GM19351 (cell line): ENCODE measurements around the gene CDRT4.
"Not testable (repeated sequence)": the region's sequence is repeated elsewhere in the genome, so short reads cannot be mapped to it uniquely, and the experiment has no call there.

ENCODE experiments used
- ATAC-seq: cut with Tn5 transposase; IDR thresholded peaks from one replicate; pipeline ENCODE4 v1.9.1; 2021; ENCODE audit warnings: mild to moderate bottlenecking, moderate library complexity; ENCODE audit not compliant: unreplicated experiment

Gene CDRT4

DNA sequence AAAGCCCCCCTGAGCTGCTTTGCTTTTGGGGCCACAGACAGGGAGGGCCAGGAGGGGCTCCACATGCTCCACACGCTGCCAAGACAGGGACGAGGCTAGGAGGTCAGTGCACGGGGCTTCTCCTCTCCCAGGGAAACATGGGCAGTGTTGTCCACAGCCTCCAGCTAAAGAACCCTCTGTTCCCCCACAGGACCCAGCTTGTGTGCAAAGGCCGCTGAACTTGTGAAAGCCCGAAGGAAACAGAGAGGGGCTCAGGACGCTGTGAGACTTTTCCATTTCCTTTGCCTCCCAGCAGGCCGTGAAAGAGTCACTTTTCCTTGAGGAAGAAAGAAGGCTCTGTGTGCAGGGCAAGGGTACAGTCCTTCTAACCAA, 9.7 kb downstream of the CDRT4 start:
- ATAC-seq = no peak

DNA sequence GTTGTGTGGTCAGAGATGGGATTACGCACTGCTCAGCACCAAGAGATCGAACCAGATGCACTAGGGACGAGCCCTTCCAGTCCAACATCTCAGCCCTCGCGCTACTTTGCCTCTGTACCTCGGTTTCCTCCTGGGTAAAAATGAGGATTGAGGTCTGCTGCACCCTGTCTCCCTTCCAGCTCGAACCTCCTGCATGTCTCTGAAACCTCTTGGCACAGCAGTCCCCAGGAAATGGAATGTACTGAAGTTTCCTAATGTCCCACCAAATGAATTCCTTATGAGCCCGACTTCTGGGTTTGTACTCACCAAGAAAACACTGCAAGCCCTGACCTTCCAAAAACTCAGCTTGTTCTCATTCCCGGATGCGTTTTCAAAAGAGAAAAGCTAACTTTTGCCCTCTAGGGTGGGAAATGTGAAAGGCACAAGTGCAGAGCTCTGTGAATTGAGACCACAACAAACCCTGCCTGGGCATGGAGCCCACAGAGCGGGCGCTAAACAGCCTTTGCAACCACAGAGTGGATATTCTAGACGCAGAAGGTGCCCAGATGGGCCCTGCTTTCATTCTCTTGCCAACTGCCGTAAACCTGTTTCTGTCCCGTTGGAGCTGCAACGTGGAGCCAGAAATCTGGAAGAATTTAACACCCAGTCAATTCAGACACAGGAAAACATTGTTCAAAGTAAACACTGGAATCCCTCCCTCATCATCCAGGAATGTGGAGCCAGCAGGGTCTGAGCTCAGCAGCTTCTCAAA, 10.3 kb downstream of the CDRT4 start:
- no peak for ATAC-seq

DNA sequence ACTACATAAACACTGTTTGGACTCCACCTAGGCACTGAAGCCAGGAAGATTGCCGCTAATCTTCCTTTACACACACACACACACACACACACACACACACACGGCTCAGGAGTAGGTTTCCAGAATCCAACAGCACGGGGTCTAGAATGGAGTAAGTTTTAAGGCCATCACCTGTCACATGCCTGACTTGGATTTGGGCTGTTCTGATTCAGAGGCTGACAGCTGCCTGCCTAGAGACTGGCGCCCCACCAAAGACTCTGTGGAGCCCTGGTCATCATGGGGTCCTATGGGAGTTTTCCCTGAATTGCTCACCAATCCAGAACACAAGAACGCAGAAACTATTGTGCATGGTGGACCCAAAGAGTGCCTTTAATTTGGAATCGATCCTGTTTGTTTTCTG, 10.9 kb downstream of the CDRT4 start:
- ATAC-seq = no peak

DNA sequence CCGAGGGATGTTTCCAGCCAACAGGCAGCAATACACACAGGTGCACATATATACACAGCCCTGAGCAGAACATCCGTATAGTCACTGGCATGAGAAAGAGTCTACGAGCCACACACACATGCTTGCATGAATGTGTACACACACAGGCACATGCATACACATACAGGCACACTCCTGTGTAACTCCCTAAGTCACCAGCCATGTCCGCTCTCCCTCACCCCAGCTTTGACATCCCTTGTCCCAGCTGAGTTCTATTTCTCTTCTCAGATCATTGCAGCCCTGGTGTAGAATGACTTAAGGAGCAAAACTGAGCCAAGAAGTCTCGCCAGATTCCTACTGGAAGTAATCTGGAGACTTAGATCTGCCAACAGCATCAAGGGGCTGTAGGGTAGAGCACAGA, 13.1 kb downstream of the CDRT4 start:
- ATAC-seq = no peak

DNA sequence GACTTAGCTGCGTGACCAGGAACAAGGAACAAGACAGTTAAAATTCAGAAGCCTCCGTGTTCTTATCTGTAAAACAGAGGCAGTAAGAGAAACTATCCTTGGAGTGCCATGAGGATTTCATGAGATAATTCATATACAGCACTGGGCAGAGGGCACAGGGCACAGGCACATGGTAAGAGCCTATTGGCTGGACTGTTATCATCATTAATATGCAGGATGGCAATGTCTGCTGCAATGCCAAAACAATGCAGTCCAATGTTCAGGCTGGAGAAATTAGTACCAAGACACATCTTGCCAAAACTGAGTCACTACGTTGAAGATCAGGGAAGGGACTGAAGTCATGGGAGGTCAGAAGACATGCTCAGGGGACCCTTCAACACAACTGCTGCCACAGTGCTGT, 13.6 kb downstream of the CDRT4 start:
- no peak for ATAC-seq

DNA sequence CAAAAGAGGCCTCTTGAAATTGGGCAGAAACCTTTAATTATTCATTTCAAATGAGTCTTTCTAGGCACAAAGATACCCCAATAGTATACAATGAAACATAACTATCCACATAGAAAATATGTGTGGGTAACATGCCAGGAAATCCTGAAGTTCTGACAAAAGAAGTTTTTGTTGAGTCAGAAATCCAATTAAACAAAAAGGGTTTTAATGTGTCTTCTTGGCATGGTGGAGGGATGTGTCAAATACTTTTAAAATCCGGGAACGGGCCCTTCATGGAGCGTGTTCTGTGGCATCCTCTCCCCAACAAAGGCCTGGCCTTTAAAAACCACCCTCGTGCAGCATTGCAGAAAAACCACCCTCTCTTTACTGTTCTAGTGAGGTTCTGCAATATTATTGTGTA, 14.2 kb downstream of the CDRT4 start:
- ATAC-seq = no peak

DNA sequence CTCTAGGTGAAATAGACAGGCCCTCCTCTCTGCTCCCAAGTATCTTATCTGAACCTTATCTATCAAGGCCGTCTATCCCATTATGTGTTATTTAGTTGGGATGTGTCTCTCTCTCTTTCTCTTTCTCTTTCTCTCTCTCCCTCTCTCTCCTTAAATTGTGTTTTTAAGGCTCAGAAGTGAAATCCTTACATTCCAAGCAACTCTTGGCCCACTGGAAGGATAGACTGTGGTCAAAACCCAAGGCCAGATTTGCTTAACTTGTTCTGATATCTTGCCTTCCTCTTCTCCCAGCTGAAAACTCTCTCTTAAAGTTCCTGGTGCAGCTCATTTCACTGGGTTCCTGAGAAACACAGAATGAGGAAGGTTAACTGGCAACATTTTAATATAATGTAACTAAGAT, 14.7 kb downstream of the CDRT4 start:
- no peak for ATAC-seq

DNA sequence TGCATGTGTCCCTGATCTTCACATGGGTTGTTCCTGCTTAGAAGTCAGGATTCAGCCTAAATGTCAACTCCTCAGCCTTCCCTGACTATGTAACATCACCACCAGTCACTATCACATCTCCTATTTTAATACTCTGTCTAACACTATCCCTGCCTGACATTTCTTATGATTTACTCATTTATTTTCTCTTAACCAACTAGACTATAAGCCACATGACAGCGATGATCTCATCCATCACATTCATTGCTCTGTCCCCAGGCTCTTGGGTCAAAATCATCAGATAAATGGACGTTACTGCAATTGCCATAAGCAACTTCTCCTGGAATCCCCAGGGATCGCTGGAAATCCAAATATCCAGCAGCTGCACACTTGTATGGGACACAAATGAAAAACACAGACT, 15.7 kb downstream of the CDRT4 start:
- no peak for ATAC-seq

DNA sequence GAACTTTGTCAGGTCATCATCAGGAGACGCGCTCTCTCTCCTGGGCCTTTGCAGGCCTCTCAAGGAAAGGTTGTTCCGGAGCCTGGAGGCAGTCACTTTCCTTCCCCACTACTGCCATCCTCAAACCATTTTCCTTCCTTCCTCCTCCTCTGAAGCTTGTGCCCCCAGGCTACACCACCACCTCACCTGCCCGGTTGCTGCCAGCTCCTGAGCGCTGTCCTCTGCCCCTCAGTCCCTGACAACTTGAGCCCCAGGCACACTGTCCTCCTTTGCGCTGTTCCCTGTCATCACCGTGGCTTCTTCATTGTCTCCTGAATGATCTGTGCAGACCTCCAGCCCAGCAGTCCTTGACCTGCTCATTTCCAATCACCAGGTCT, 18.9 kb downstream of the CDRT4 start:
- no peak for ATAC-seq

DNA sequence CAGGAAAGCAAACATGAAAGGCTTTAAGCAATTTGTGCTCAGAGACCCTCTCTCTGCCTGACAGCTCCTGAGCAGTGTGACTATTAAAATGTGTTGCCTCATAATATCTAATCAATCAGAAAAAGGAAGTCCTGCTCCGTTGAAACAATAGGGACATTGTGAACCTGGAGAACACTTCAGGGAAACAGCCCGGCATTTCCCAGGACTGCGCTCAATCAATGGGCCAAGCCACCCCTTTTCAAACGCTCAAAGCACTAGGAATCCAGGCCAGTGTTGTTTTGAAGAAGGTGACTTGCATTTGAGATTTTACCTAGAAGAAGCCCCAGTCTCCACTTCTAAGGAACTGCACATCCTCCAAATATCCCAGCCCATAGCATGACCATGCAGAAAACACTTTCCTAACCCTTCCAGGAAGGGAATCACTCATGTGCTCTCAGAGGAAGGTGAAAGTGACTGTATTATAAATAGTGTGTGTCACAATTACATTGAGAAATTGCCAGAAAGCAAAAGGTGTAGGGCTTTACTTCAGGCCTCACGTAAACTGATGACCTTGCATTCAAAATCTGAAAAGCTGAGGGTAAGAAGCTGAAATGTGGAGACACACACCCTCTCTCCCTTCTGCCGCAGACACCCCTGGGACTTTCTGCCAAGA, 19.4 kb downstream of the CDRT4 start:
- no peak for ATAC-seq

DNA sequence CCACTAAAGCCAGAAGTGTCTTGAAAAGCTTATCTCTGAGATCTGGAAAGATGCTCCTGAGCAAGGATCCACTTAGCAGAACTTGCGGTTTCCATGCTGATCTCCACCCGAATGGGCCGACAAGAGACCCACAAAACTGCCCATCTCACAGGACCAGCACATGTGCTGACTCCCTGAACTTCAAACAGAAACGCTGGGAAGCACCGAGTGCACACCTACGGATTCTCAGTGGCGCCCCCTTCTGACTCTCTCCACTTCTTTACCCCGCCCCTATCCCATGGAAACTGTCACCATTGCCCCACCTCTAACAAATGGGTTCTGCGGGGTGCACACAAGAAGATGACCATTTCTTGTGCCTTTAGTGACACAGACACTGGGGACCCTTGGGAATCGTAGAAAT, 21.4 kb downstream of the CDRT4 start:
- no peak for ATAC-seq

DNA sequence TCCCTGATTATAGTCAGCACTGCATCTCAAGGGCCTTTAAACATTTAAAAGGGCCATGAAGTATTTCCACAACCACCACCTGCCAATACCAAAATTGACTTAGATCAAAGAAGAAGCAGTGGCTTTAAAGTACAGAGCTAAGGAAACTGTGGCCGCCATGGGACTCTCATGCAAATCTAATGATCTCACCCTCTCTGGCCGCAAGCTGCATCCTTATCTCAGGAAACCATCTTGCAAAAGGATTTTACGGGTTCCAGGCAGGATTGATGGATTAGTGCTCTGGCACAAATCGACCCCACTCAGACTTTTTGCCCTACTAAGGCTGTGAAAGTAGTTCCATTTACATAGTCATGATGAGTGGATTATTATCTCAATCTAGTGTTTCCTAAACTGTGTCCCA, 22.6 kb downstream of the CDRT4 start:
- ATAC-seq = no peak

DNA sequence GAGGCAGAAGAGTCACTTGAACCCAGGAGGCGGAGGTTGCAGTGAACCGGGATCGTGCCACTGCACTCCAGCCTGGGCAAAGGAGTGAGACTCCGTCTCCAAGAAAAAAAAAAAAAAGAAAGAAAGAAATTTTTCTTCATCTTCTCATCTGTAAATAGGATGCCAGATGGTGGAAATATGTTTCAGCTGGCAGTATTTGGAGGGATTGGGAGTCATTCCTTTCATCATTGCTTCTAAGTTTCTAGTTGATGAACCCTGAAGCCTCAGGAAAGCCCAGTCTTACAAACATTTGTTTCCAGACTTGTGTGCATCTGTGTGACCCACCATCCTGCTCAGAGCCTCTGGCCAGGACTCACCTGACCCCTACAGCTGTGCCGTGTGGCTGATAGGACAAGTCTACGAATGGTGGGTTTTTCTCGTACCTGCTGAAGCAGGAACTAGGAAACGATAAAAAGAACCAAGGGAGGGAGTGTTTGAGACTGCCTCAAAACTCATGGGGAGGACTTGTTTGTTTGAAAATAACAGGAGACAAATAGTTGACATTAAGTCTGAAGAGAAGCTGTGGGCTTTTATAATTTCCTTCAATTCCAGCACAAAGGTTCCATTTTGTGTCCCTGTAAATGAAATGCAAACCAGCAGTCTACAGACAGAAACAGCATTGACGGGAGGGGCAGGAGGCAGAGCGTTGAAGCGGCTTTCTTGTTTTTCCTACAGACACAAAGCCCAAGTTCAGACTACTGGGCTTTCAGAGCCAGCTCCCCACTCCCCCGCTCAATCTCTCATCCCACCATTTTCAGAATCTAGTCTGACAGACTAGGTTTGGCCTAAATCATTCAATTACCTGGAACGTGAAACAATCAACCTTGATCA, 24.9 kb downstream of the CDRT4 start:
- ATAC-seq = no peak

DNA sequence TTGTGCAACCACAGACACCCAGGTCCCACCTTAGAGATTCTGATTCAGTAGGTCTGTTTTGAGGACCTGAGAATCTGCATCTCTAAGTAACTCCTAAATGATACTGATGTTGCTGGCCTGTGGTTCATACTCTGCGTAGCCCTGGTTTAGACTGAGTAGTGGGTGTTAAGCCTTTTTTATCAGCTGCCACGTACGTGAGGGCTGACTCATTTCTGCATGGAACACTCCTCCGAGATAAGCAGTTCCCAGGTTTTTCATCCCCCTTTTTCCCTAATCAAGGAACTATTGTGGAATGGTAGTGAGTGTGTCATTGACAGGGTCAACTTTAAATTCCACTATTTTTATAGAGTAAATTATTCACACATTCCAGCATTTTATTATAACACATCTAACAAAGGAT, 26.1 kb downstream of the CDRT4 start:
- no peak for ATAC-seq

DNA sequence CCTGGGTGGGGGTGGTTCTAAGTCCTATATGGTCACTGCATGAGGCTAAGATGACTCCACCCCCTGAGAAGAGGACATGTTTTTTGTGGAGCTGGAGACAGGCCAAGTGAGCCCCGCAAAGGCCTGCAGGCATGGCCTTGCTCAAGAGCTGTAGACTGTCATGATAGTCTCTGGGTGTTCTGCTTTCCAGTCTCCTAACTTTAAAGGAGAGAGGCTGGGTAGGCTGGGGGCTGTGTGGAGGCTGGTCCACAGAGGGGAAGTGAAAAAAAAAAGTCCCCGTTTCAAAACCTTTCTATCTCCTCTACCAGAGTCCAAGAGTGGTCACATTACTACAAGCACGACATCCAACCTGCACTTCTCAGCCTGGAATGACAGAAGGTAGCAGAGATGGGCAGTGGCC, 27.1 kb downstream of the CDRT4 start:
- ATAC-seq = no peak

DNA sequence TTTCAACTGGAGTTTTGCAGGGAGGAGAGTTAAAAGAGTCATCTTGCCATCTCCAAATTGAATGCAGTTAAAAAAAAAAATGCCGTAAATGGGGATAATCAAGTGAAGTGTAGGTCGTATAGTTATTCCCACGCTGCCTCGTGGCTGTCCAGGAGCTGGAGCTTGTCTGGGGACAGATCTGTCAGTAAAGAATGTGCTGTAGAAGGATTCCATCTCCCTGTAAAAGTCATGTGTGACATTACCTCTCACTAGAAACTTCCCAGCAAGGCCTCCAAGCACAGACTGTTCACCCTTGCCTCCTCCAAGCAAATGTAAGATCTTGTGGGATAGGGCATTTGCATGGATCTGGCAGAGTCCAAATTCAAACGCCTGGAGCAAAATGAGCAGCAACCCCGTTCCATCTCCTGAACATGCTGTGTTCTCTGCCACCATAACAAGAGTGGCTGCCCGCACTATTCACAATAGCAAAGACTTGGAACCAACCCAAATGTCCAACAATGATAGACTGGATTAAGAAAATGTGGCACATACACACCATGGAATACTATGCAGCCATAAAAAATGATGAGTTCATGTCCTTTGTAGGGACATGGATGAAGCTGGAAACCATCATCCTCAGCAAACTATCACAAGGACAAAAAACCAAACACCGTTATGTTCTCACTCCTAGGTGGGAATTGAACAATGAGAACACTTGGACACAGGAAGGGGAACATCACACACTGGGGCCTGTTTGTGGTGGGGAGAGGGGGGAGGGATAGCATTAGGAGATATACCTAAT, 28.0 kb downstream of the CDRT4 start:
- not testable (repeated sequence) for ATAC-seq

DNA sequence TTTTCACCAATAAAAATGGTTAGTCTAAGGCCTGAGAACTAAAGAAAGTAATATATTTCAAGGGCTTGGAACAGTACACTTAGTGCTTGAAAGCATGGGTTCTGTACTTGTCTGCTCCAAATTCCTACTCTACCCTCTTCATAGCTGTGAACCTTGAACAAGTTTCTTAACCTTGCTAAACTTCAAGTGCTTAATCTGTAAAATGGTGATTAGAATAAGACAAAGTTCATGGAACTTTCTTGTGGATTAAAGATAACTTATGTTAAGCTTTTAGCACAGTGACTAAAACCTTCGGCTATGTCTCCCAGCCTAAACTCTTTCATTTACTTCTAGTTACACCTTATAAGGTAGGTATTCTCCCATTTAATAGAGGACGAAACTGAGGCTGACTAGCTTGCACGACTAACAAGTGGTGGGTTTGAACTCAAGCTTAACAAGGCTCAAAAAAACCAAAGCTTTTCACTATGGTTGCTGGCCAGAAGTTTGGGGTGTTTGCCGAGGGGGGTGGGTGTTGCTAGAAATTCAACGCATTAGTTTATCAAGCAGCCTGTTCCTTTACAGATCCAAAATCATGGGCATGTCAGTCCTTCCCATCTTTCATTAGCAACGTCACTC, 28.8 kb downstream of the CDRT4 start:
- no peak for ATAC-seq

DNA sequence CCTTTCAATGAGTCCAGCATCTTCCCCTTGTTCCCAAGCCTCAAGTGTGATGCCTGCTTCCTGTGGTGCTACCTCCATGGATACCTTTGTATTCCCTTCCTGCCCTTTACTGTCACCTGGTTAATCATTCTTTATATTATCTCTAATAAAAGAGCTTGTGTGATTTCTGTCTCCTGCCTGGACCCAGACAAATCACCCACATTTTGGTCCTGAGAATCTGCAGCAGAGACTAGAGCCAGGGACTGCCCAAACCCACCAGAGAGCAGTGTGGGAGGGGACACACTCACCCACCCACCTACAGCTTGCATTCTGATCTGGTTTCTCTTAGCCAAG, 30.2 kb downstream of the CDRT4 start:
- no peak for ATAC-seq

DNA sequence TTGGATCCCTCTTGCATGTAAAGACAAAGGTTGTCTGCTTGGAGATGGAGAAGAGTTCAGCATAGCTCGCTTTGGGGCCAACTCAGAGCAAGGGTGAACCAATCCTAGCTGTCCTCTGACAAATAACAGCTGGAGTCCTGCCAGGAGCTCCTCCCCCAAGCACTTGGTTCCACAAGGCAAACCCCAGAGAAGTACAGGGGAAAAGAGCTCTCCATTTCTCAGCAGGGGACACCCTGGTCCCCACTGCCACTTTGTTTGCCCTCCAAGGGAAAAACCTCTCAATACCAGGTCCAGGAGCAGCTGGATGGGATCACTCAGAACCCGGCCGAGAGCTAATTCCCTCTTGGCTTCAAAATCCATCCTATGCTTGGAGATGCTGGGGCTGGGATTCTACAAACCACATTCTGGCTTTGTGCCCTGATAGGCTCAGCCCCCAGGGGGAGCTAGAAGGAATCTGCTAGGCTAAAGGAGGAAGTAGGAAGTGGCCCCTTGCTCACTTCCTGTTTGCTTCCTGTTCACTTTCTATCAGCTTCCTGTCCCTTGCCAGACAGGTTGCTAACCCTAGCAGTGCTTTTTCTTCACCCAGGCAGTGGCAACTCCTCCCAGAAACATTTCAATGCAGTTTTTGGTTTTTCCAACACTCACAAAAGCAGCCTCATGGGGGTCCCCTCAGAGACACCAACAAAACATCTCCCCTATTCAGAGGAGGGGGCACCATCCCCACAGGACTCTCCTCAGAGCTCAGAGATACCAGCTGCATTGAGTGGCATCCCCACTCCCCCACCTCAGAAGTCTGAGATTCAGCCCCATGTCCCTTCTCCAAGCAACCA, 30.7 kb downstream of the CDRT4 start:
- ATAC-seq = no peak

DNA sequence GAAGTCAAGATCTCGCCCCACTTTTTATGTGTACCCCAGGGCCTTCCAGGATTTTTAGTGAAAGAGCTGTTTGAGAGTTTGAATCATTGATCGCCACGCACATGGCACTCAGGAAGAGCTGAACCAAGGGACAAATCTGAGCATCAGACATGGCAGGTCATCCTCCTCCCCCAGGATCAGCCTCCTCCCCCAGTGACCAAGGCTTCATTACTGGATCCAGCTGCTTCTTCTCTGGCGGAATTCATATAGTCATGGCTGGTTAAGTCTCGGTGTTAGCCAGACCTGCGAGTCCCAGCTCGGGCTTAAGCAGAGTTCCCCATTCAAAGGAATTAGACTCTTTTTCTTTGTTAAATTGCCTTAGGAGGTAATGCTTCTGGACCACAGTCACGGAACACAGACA, 32.5 kb downstream of the CDRT4 start:
- no peak for ATAC-seq
